Hepatocyte (in vitro differentiated cells): ENCODE results near the gene POLR3K.

Experiments
- CTCF ChIP-seq: fragments of 200-600 bp; sonication (generic); IDR thresholded peaks from 2 replicates; pipeline ENCODE4 v1.5.1; 2016; ENCODE audit warnings: antibody characterized with exemption, mild to moderate bottlenecking; ENCODE audit not compliant: poor library complexity
- EZH2 ChIP-seq: fragments of 200-600 bp; sonication (generic); IDR thresholded peaks from 2 replicates; pipeline ENCODE4 v1.6.1; 2016; ENCODE audit warnings: antibody characterized with exemption, mild to moderate bottlenecking, borderline replicate concordance
- EZH2phosphoT487 ChIP-seq: fragments of 200-600 bp; sonication (generic); IDR thresholded peaks from one replicate; pipeline ENCODE4 v1.6.1; 2018; ENCODE audit warnings: antibody characterized with exemption, mild to moderate bottlenecking, low read depth, moderate library complexity; ENCODE audit not compliant: unreplicated experiment, severe bottlenecking

- TF ChIP-seq CTCF (no peak), EZH2 (no peak), EZH2phosphoT487 (no peak)
These were observed 19.4 kb upstream of the POLR3K start, which contains the start of gene RHBDF1 for GRCh38 chr16:72561-73548.
